DOHH2 (cell line): ENCODE results near the gene RELA.
A peak's percentile ranks its signal among the peaks of the same experiment; 100 is the strongest.

Experiments
- H3F3A ChIP-seq: fragments of 200-600 bp; sonication (generic), shearing (Covaris generic); 2 replicates; pipeline ENCODE4 v1.6.0; 2016; ENCODE audit warnings: antibody characterized with exemption, mild to moderate bottlenecking; ENCODE audit not compliant: control insufficient read depth, insufficient read depth
- H3K27ac ChIP-seq: fragments of 200-600 bp; sonication (generic); 2 replicates; pipeline ENCODE4 v1.5.1; 2014; ENCODE audit warnings: low read depth, mild to moderate bottlenecking, low read length, moderate library complexity
- H3K27me3 ChIP-seq: fragments of 200-600 bp; sonication (generic); 2 replicates; pipeline ENCODE4 v1.6.1; 2014; ENCODE audit warnings: mild to moderate bottlenecking, low read length, mixed read lengths; ENCODE audit not compliant: control insufficient read depth
- H3K36me3 ChIP-seq: fragments of 200-600 bp; sonication (generic); 2 replicates; pipeline ENCODE4 v1.6.1; 2014; ENCODE audit warnings: mild to moderate bottlenecking, low read length, moderate library complexity, mixed read lengths; ENCODE audit not compliant: control insufficient read depth
- H3K4me1 ChIP-seq: fragments of 200-600 bp; sonication (generic); 2 replicates; pipeline ENCODE4 v1.6.1; 2014; ENCODE audit warnings: mild to moderate bottlenecking, low read length, mixed read lengths; ENCODE audit not compliant: control insufficient read depth
- H3K4me2 ChIP-seq: fragments of 200-600 bp; sonication (generic); 2 replicates; pipeline ENCODE4 v1.6.0; 2014; ENCODE audit warnings: mild to moderate bottlenecking, low read length, moderate library complexity
- H3K4me3 ChIP-seq: fragments of 200-600 bp; sonication (generic); 2 replicates; pipeline ENCODE4 v1.5.1; 2014; ENCODE audit warnings: mild to moderate bottlenecking, low read length, mixed read lengths
- H3K79me2 ChIP-seq: fragments of 200-600 bp; sonication (generic); 2 replicates; pipeline ENCODE4 v1.6.1; 2014; ENCODE audit warnings: mild to moderate bottlenecking, low read length, mixed read lengths; ENCODE audit not compliant: control insufficient read depth
- H3K9me2 ChIP-seq: fragments of 200-600 bp; sonication (generic); replicated peaks from 2 replicates; pipeline ENCODE4 v1.6.1; 2014; ENCODE audit warnings: mild to moderate bottlenecking, low read length, mixed read lengths; ENCODE audit not compliant: control insufficient read depth
- H3K9me3 ChIP-seq: fragments of 200-600 bp; sonication (generic); 2 replicates; pipeline ENCODE4 v1.6.1; 2014; ENCODE audit warnings: antibody characterized with exemption, low read length, mixed read lengths; ENCODE audit not compliant: control insufficient read depth, insufficient read depth
- H4K20me1 ChIP-seq: fragments of 200-600 bp; sonication (generic); 2 replicates; pipeline ENCODE4 v1.6.0; 2014; ENCODE audit warnings: low read depth, mild to moderate bottlenecking, antibody characterized with exemption, low read length, moderate library complexity; ENCODE audit not compliant: control insufficient read depth, insufficient read depth
- EZH2phosphoT487 ChIP-seq: fragments of 200-600 bp; sonication (generic); IDR thresholded peaks from 2 replicates; pipeline ENCODE4 v1.6.1; 2017; ENCODE audit warnings: borderline replicate concordance, mild to moderate bottlenecking, antibody characterized with exemption, low read length, moderate library complexity, mixed read lengths
- TF ChIP-seq, protein P1 (sequence below): fragments of 200-600 bp; sonication (generic); IDR thresholded peaks from one replicate; pipeline ENCODE4 v1.5.1; 2014; ENCODE audit warnings: antibody characterized with exemption, mild to moderate bottlenecking, low read depth, low read length; ENCODE audit not compliant: poor library complexity, severe bottlenecking

Gene RELA

DNA sequence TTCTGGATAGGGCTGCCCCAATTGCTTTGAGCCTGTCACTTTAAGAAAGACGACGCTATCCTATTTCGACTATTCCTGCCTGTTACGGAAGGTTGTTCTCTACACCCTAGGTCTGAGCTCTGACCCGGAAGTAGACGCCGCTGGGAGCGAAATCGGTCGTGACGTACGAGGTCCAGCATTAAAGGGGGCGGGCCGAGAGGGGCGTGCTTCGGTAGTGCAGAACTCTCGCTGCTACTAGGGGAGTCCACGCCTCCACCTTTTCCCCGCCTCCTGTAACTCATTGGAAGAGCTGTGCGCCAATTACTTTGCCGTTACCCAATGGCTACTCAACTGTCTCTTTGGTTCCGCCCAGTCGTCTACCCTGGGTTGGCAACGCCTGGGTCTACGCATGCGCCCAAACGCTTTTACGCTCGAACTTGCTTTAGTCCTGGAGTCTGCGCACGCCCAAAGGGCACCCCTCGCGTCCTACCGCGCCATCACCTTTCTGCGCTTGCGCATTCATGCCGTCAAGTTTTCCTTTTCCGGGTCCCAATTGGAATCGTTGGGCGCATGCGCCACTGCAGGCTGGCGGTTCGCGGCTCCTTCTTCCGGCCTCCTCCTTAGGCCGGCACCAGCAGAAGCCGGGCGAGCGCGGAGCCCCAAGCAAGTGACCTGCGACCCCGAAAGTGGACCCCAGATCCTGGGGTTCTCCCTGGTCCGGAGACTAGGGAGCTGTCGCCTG, 47.3 kb downstream of the RELA start, which contains the start of gene PCNX3:
Gene PCNX3 (plus strand): TSS at position 548 of the 721 bp plus-strand sequence. CDS start 536 bp downstream, outside the sequence.
- peaks cover 83% of the 10 kb centered on the region for H3K79me2 ChIP-seq
- H3K9me2 ChIP-seq, result no peaks in the 10 kb centered on the region

DNA sequence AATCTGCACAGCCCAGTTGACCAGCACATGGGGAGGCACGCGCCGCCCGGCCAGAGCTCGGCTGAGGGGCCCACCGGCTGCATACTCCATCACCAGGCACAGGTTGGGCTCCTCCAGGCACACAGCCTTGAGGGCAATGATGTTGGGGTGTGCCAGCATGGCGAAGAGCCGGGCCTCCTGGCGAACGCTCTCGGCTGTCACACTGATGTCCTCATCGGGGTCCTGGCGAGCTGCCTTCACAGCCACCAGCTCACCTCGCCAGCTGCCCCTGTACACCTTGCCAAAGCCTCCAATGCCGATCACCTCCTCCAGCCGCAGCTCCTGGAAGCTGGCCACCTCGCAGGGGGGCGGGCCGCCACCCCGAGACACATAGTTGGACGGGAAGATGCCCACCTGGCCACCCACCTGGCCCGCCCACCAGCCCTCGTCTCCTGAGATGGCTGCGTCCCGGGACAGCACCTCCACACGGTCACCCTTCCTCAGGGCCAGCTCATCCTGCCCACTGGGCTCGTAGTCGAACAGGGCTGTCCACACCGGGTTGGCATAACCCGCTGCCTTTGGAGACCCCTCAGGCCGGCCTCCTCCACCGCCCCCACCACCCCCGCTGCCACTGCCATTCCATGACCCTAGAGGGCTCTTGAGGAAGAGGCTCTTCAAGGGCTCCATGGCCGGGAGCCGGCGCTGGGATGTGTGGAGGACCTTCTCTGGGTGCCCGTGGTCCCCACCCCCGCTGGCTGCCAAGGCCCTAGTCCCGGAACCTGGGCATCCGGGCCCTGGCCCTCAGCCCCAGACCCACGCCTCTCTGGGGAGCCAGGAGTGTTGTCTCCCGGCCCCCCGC, 49.4 kb downstream of the RELA start:
- Histone ChIP-seq H3K79me2 (peaks cover 78% of the 10 kb centered on the region), H3K4me2 (peak overlapping the region; percentile 91)
- no peak for TF ChIP-seq EZH2phosphoT487
- TF ChIP-seq, protein P1, sequence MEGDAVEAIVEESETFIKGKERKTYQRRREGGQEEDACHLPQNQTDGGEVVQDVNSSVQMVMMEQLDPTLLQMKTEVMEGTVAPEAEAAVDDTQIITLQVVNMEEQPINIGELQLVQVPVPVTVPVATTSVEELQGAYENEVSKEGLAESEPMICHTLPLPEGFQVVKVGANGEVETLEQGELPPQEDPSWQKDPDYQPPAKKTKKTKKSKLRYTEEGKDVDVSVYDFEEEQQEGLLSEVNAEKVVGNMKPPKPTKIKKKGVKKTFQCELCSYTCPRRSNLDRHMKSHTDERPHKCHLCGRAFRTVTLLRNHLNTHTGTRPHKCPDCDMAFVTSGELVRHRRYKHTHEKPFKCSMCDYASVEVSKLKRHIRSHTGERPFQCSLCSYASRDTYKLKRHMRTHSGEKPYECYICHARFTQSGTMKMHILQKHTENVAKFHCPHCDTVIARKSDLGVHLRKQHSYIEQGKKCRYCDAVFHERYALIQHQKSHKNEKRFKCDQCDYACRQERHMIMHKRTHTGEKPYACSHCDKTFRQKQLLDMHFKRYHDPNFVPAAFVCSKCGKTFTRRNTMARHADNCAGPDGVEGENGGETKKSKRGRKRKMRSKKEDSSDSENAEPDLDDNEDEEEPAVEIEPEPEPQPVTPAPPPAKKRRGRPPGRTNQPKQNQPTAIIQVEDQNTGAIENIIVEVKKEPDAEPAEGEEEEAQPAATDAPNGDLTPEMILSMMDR, result no peak

More for the DNA sequence above, 47.3 kb downstream of the RELA start, which contains the start of gene PCNX3:
- peaks cover 14% of the 10 kb centered on the region; the same call in 1 of the 2 replicates for H4K20me1 ChIP-seq
- peak within 1 kb of the TSS; percentile 78 for H3K4me3 ChIP-seq
- H3K4me2 ChIP-seq, result peak within 1 kb of the TSS; percentile 93
- H3F3A ChIP-seq, result no peaks in the 10 kb centered on the region; the same call in 1 of the 2 replicates
- no peaks in the 10 kb centered on the region for H3K27me3 ChIP-seq
- TF ChIP-seq EZH2phosphoT487, result no peak
- TF ChIP-seq, protein P1, result no peak
- peak within 1 kb of the TSS; percentile 78 for H3K27ac ChIP-seq
- H3K9me3 ChIP-seq, result no peaks in the 10 kb centered on the region
- H3K36me3 ChIP-seq, result peaks cover 63% of the 10 kb centered on the region
- H3K4me1 ChIP-seq, result peaks cover 54% of the 10 kb centered on the region

DNA sequence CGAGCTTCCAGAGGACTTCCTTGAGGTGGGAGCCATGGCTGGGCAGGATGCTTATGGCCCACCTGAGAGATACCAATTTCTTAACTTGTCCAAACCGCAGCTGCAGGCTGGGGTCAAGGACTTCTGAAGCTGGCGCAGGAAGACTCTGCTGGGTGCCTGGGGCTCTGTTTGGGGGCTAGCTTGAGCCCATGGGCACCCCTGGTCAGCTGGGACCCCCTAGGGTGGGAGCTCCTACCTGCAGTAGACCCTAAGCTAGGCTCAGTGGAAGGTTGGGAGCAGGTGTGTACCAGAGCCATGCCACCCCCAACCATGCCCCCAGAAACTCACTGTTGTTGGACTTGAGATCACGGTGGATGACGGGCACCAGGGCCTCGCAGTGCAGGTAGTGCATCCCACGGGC, 50.0 kb downstream of the RELA start:
- H3K27ac ChIP-seq, result no peak overlapping the region
- H3K4me1 ChIP-seq, result peaks cover 44% of the 10 kb centered on the region
- H3K4me3 ChIP-seq, result peak overlapping the region; percentile 78
- no peaks in the 10 kb centered on the region; the same call in 1 of the 2 replicates for H3F3A ChIP-seq
- H3K9me3 ChIP-seq, result no peaks in the 10 kb centered on the region
- no peaks in the 10 kb centered on the region for H3K9me2 ChIP-seq
- H3K79me2 ChIP-seq, result peaks cover 71% of the 10 kb centered on the region
- peak overlapping the region; percentile 91 for H3K4me2 ChIP-seq
- TF ChIP-seq, protein P1, result no peak
- no peak for TF ChIP-seq EZH2phosphoT487
- no peaks in the 10 kb centered on the region for H3K27me3 ChIP-seq
- peaks cover 53% of the 10 kb centered on the region for H3K36me3 ChIP-seq
- H4K20me1 ChIP-seq, result peaks cover 14% of the 10 kb centered on the region; the same call in 1 of the 2 replicates

More for the DNA sequence above, 49.4 kb downstream of the RELA start:
- Histone ChIP-seq H4K20me1 (peaks cover 14% of the 10 kb centered on the region; the same call in 1 of the 2 replicates), H3K4me3 (peak overlapping the region; percentile 78), H3K27me3 (no peaks in the 10 kb centered on the region), H3K9me3 (no peaks in the 10 kb centered on the region), H3K36me3 (peaks cover 53% of the 10 kb centered on the region), H3F3A (no peaks in the 10 kb centered on the region; the same call in 1 of the 2 replicates), H3K27ac (peak overlapping the region; percentile 78), H3K9me2 (no peaks in the 10 kb centered on the region), H3K4me1 (peaks cover 48% of the 10 kb centered on the region)
